Omental fat pad (tissue), 4 donors: ENCODE measurements around the gene SPAG7. TPM values are rescaled to one million over a fixed set of nuclear protein-coding genes. Genes with fewer than 3 reads are reported as not detected.

Experiments
- ATAC-seq: fragments of 150-250 bp; one replicate; pipeline ENCODE4 v1.9.1; 2016; ENCODE audit warnings: mild to moderate bottlenecking, moderate library complexity; ENCODE audit not compliant: low FRiP score
- DNase-seq: peaks from one replicate; pipeline ENCODE4 v3.0.0-alpha.2; 2019; ENCODE audit warnings: low spot score
- total RNA-seq, 4 donors: library from RNA; depleted of rRNA; stranded (reverse); fragments of >200 nt; gene quantifications; one replicate each; pipeline ENCODE4 v1.1.0, GENCODE V29; 2016
- TF ChIP-seq, protein P1 (sequence below), 3 donors: fragments of 450-650 bp; IDR thresholded peaks; one replicate each; pipeline ENCODE4 v1.5.1; 2016 to 2017; ENCODE audit warnings: antibody characterized with exemption in 3 of 3, mild to moderate bottlenecking in 3 of 3, moderate library complexity in 2 of 3

The SPAG7 gene, protein sequence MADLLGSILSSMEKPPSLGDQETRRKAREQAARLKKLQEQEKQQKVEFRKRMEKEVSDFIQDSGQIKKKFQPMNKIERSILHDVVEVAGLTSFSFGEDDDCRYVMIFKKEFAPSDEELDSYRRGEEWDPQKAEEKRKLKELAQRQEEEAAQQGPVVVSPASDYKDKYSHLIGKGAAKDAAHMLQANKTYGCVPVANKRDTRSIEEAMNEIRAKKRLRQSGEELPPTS
- 10 to 100 TPM; 45.3 to 71.0 (median 47.5) TPM for total RNA-seq

DNA sequence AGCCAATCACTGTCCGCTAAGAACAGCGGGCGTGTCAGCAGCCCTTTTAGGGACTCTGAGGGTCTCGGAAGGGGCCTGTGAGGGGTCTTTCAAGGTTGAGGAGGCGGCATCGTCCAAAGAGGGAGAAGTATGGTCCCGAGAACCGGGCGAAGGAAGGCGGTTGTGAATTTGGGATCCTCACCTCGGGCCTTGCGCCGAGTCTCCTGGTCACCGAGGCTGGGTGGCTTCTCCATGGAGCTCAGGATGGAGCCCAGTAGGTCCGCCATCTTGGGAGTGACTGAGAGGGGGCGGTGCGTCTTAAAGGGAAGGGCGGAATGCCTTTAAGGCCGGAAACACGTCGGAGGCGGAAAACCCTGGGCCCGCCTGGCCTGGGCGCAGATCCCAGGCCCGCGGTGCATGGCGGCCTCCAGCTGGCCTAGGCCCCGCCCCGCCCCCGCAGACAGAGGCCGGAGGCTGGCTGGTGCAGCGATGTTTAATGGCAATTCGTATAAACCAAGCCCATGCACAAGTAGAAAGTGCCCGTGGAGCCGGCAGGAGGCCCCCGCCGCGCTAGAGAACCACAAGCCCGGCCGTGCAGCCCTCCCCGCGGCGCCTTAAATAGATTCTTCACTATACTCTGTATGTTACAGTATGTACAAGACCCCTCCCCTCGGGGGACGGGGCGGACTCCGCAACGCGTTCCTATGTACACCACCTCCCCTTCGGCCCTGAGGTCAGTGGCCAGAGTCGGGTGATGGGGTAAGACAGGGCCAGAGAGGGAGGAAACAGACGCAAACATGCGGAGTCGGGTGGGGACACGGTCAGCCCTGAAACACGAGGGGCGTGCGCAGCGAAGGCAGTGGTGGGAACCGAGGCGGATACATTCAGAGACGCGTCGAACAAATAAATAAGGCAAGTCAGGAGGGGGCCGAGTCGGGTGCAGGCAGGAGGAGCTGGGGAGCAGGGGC lies at the start of gene SPAG7:
Gene SPAG7, minus strand, starts transcription at position 279 of the 947 bp plus-strand sequence. Its CDS starts 13 bp downstream, at position 266.
- peak; percentile 87 for ATAC-seq
- TF ChIP-seq, protein P1, sequence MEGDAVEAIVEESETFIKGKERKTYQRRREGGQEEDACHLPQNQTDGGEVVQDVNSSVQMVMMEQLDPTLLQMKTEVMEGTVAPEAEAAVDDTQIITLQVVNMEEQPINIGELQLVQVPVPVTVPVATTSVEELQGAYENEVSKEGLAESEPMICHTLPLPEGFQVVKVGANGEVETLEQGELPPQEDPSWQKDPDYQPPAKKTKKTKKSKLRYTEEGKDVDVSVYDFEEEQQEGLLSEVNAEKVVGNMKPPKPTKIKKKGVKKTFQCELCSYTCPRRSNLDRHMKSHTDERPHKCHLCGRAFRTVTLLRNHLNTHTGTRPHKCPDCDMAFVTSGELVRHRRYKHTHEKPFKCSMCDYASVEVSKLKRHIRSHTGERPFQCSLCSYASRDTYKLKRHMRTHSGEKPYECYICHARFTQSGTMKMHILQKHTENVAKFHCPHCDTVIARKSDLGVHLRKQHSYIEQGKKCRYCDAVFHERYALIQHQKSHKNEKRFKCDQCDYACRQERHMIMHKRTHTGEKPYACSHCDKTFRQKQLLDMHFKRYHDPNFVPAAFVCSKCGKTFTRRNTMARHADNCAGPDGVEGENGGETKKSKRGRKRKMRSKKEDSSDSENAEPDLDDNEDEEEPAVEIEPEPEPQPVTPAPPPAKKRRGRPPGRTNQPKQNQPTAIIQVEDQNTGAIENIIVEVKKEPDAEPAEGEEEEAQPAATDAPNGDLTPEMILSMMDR (IDR thresholded peaks at IDR 0.05): no peak
- DNase-seq: peak; percentile 79

GRCh38 chr17:5014357-5014756 lies 46.7 kb upstream of the SPAG7 start:
- TF ChIP-seq, protein P1 (IDR thresholded peaks at IDR 0.05): no peak
- ATAC-seq: no peak
- DNase-seq: no peak

DNA sequence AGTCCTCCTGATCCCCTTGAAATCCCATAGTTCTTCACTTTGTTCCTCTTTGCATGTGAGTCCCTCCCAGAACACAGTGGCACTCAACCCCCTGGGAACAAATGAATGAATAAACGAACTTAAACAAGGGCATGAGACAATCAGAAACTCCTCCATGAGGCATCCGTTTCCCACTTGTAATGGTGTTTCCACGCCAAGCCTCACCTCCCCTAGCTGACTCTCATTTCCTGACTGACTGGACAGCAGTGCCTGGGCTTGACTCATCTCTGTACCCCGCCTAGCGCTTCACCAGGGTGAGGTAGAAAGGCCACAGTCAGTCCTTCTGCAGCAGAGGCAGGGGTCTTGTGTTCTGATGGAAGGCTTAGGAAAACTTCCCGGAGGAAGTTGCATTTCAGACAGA lies 44.3 kb upstream of the SPAG7 start:
- no peak for DNase-seq
- TF ChIP-seq, protein P1 (IDR thresholded peaks at IDR 0.05): no peak
- no peak for ATAC-seq

GRCh38 chr17:5003214-5003867 lies 35.7 kb upstream of the SPAG7 start:
- ATAC-seq: no peak
- DNase-seq: no peak
- TF ChIP-seq, protein P1 (IDR thresholded peaks at IDR 0.05): no peak

DNA sequence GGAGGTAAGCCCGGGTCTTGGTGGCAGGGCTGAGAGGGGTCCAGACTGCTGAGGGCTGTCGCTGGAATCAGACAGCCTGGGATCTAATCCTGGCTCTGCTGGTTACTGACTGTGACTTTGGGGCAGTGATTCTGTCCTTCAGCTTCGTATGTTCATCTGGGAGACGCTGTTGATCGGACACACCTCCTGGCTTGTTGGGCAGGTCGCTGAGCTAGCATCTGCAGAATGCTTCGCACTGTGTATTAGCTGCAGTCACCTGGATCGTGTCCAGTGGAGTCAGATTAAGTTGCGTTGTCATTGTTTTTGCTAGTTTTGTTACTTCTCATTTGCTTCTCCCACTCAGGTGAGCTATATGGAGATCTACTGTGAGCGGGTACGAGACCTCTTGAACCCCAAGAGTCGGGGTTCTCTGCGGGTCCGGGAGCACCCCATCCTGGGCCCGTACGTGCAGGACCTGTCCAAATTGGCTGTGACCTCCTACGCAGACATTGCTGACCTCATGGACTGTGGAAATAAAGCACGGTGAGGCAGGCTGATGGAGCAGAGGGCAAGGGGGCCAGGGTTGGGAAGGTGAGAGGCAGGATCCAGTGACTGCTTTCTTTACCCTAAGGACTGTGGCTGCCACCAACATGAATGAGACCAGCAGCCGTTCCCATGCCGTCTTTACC lies 34.6 kb upstream of the SPAG7 start:
- TF ChIP-seq, protein P1 (IDR thresholded peaks at IDR 0.05): no peak
- ATAC-seq (no peak), DNase-seq (no peak)

DNA sequence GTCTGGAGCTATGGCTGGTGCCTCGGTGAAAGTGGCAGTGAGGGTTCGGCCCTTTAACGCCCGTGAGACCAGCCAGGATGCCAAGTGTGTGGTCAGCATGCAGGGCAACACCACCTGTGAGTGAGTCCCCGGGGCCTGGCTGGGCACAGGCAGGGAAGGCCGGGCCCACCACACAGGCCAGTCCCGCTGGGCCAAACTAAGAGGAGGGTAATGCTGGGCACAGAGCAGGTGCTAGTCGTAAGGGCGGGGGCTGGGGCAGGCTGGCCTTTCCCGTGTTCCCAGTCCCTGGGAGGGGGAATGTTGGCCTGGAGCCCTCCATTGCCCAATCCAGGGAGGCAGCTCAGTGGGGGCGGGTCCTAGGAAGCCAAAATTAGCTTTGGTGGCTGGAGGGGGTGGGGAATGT lies 32.6 kb upstream of the SPAG7 start:
- TF ChIP-seq, protein P1 (IDR thresholded peaks at IDR 0.05): no peak
- ATAC-seq (peak; percentile 34), DNase-seq (peak; percentile 36)
